K562 (cell line): ENCODE data around the gene TOMM22.

Experiments
- EZH2 ChIP-seq: IDR thresholded peaks from 2 replicates; pipeline ENCODE4 v1.6.1; 2012; ENCODE audit warnings: low read depth, mild to moderate bottlenecking, inconsistent platforms, low read length, borderline replicate concordance
- FOSL1 ChIP-seq: fragments of 200-800 bp; sonication (Bioruptor generic); conservative IDR thresholded peaks from 2 replicates; pipeline ENCODE4 v1.6.1; 2016; ENCODE audit warnings: missing genetic modification characterization, missing compliant biosample characterization
- POLR2A ChIP-seq: fragments of 450-650 bp; conservative IDR thresholded peaks from 2 replicates; pipeline ENCODE4 v1.6.1; 2016
- REST ChIP-seq, 2 experiments: fragments of 450-650 bp; formaldehyde crosslinking in 1 of 2; IDR thresholded peaks; 2 replicates each; pipeline versions ENCODE4 v1.4.0 to v1.6.1; 2014 to 2020; ENCODE audit warnings: mild to moderate bottlenecking in 2 of 2, borderline replicate concordance in 1 of 2, low read depth in 1 of 2
- TF ChIP-seq, protein P1 (sequence below), 2 experiments: fragments of 450-650 bp; conservative IDR thresholded peaks; 2 replicates each; pipeline ENCODE4 v1.6.1; 2017; ENCODE audit warnings: mild to moderate bottlenecking in 2 of 2, moderate library complexity in 2 of 2

- TF ChIP-seq POLR2A (0 out of 2 replicates have a peak, but pooled peaks have one; percentile 19), FOSL1 (tag) (no peak), EZH2 (no peak), REST (IDR thresholded peaks at IDR 0.05; ENCODE audit: borderline replicate concordance) (no peak), REST (CRISPR knock-in tag; IDR thresholded peaks at IDR 0.05; ENCODE audit: low read depth) (no peak)
- TF ChIP-seq, protein P1, sequence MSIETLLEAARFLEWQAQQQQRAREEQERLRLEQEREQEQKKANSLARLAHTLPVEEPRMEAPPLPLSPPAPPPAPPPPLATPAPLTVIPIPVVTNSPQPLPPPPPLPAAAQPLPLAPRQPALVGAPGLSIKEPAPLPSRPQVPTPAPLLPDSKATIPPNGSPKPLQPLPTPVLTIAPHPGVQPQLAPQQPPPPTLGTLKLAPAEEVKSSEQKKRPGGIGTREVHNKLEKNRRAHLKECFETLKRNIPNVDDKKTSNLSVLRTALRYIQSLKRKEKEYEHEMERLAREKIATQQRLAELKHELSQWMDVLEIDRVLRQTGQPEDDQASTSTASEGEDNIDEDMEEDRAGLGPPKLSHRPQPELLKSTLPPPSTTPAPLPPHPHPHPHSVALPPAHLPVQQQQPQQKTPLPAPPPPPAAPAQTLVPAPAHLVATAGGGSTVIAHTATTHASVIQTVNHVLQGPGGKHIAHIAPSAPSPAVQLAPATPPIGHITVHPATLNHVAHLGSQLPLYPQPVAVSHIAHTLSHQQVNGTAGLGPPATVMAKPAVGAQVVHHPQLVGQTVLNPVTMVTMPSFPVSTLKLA (conservative IDR thresholded peaks at IDR 0.05): no peak
These were observed 50.6 kb downstream of the TOMM22 start for GRCh38 chr22:38732251-38732815.
